Liver (tissue), 9 donors: ENCODE data around the gene ZC3H8. TPM values are rescaled to one million over a fixed set of nuclear protein-coding genes. Genes with fewer than 3 reads are reported as not detected.

Experiments used
- DNase-seq: peaks from one replicate; pipeline ENCODE4 v3.0.0-alpha.2; 2017; ENCODE audit warnings: low spot score
- H3K27ac ChIP-seq, 2 donors: one replicate each; pipeline ENCODE4 v1.7.0; 2013; ENCODE audit warnings: inconsistent platforms in 2 of 2, low read length in 2 of 2, control low read depth in 1 of 2, low read depth in 1 of 2, mild to moderate bottlenecking in 1 of 2
- H3K27me3 ChIP-seq, 4 donors: one replicate each; pipeline versions ENCODE4 v1.6.1 to v1.7.0; 2013; ENCODE audit warnings: low read length in 3 of 4, inconsistent platforms in 1 of 4, mild to moderate bottlenecking in 1 of 4, moderate library complexity in 1 of 4; ENCODE audit not compliant: control insufficient read depth in 4 of 4, insufficient read depth in 4 of 4
- H3K36me3 ChIP-seq, 4 donors: one replicate each; pipeline versions ENCODE4 v1.6.1 to v1.7.0; 2013; ENCODE audit warnings: low read length in 3 of 4, mild to moderate bottlenecking in 3 of 4, low read depth in 1 of 4, moderate library complexity in 1 of 4; ENCODE audit not compliant: control insufficient read depth in 4 of 4, insufficient read depth in 3 of 4
- H3K4me1 ChIP-seq, 4 donors: one replicate each; pipeline versions ENCODE4 v1.6.1 to v1.7.0; 2013; ENCODE audit warnings: low read length in 3 of 4, mild to moderate bottlenecking in 3 of 4, moderate library complexity in 1 of 4; ENCODE audit not compliant: control insufficient read depth in 4 of 4, insufficient read depth in 4 of 4
- H3K4me3 ChIP-seq, 3 donors: one replicate each; pipeline versions ENCODE4 v1.6.1 to v1.7.0; 2013; ENCODE audit warnings: low read length in 3 of 3, control low read depth in 1 of 3, low read depth in 1 of 3, mild to moderate bottlenecking in 1 of 3
- H3K9ac ChIP-seq, 2 donors: one replicate each; pipeline ENCODE4 v1.7.0; 2013; ENCODE audit warnings: low read length in 2 of 2, mild to moderate bottlenecking in 2 of 2, moderate library complexity in 2 of 2, control low read depth in 1 of 2, low read depth in 1 of 2
- H3K9me3 ChIP-seq, 4 donors: one replicate each; pipeline versions ENCODE4 v1.6.1 to v1.7.0; 2013; ENCODE audit warnings: low read length in 3 of 4; ENCODE audit not compliant: control insufficient read depth in 4 of 4
- EGR1 ChIP-seq, 2 donors: IDR thresholded peaks; 2 replicates each; pipeline ENCODE4 v1.6.1; 2016 to 2018; ENCODE audit warnings: antibody characterized with exemption in 2 of 2, low read depth in 2 of 2
- FOXA2 ChIP-seq: IDR thresholded peaks from 2 replicates; pipeline ENCODE4 v1.6.1; 2016; ENCODE audit warnings: antibody characterized with exemption
- GABPA ChIP-seq, 2 donors: IDR thresholded peaks in 1 of 2; conservative IDR thresholded peaks in 1 of 2; 2 replicates each; pipeline ENCODE4 v1.6.1; 2016; ENCODE audit warnings: antibody characterized with exemption in 2 of 2, mild to moderate bottlenecking in 1 of 2, moderate library complexity in 1 of 2
- HNF4A ChIP-seq, 2 donors: conservative IDR thresholded peaks; 2 replicates each; pipeline ENCODE4 v1.6.1; 2016; ENCODE audit warnings: antibody characterized with exemption in 2 of 2, mild to moderate bottlenecking in 2 of 2
- HNF4G ChIP-seq: IDR thresholded peaks from 2 replicates; pipeline ENCODE4 v1.6.1; 2016; ENCODE audit warnings: antibody characterized with exemption
- JUND ChIP-seq, 2 donors: IDR thresholded peaks; 2 replicates each; pipeline ENCODE4 v1.6.1; 2016; ENCODE audit warnings: antibody characterized with exemption in 2 of 2
- RAD21 ChIP-seq, 2 donors: IDR thresholded peaks; 2 replicates each; pipeline ENCODE4 v1.6.1; 2016; ENCODE audit warnings: antibody characterized with exemption in 2 of 2, mild to moderate bottlenecking in 2 of 2
- RXRA ChIP-seq, 2 donors: IDR thresholded peaks; 2 replicates each; pipeline ENCODE4 v1.6.1; 2017 to 2018; ENCODE audit warnings: antibody characterized with exemption in 2 of 2, mild to moderate bottlenecking in 1 of 2
- TAF1 ChIP-seq: conservative IDR thresholded peaks from 2 replicates; pipeline ENCODE4 v1.6.1; 2016; ENCODE audit warnings: antibody characterized with exemption, mild to moderate bottlenecking
- WGBS: extraction: QIAGEN DNeasy Blood & Tissue Kit; methylation state at CpG from one replicate; pipeline ENCODE4 v1.1.7; 2013; 5-methylcytosine and 5-hydroxymethylcytosine counted together
- polyA plus RNA-seq, 2 donors: library from polyadenylated mRNA; stranded (reverse) in 1 of 2; unstranded in 1 of 2; fragments of 200-250 nt in 1 of 2; fragments of >200 nt in 1 of 2; fragmentation: Nextera tagmentation in 1 of 2; extraction: Ambion mirVana in 1 of 2; gene quantifications; one replicate each; pipeline versions ENCODE4 v1.2.1 to v1.2.3, GENCODE V29; 2013 to 2015
- total RNA-seq, 2 donors: library from RNA; depleted of rRNA; stranded (reverse); fragments of >200 nt; gene quantifications; one replicate each; pipeline ENCODE4 v1.2.3, GENCODE V29; 2014
- TF ChIP-seq, protein P1 (sequence below): fragments of 150-350 bp; IDR thresholded peaks from 2 replicates; pipeline ENCODE4 v1.5.1; 2017; ENCODE audit warnings: improper control_type of control experiment, low read depth, low read length; ENCODE audit not compliant: missing input control
- TF ChIP-seq, protein P2 (sequence below): IDR thresholded peaks from 2 replicates; pipeline ENCODE4 v1.6.1; 2016; ENCODE audit warnings: antibody characterized with exemption
- TF ChIP-seq, protein P3 (sequence below): IDR thresholded peaks from 2 replicates; pipeline ENCODE4 v1.6.1; 2016; ENCODE audit warnings: antibody characterized with exemption
- TF ChIP-seq, protein P4 (sequence below): IDR thresholded peaks from 2 replicates; pipeline ENCODE4 v1.6.1; 2016; ENCODE audit warnings: antibody characterized with exemption
- donor health status: healthy.
- donor health status: healthy.
- donor health status: healthy.
- donor health status: healthy.
- donor health status: healthy.

ZC3H8 gene
- total and polyA plus RNA-seq, 4 donors: 2.4 to 8.9 (median 6.5) TPM

DNA sequence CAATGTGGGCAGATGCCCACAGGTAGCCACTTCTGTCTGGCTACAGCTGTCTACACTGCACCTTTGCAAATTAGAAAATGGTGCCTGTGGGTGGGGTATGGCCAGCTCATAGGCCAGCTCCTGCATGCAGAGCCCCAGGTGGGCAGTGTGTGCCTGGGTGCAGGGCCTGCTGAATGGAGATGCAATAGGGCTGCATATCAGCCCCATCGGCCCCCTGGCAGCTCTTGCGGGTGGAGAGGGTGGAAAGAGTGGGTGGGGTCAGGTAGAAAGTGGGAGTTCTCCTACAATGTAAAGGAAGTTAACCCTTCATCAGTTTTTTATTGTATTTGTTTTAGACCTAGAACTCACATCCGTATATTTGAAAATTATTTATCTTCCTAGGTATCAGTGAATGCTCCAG lies 79.5 kb downstream of the ZC3H8 start:
- Histone ChIP-seq H3K27me3 (peaks cover 0 to 2% (median 0%) of the 10 kb centered on the region in 4 donors), H3K4me1 (no peaks in the 10 kb centered on the region), H3K36me3 (no peaks in the 10 kb centered on the region), H3K9ac (no peak overlapping the region), H3K9me3 (no peaks in the 10 kb centered on the region), H3K27ac (no peak overlapping the region), H3K4me3 (no peak overlapping the region)
- no peak for DNase-seq
- 97% methylated on average over 3 of the region's 3 CpGs for WGBS
- TF ChIP-seq EGR1 (IDR thresholded peaks at IDR 0.05; ENCODE audit: low read depth in 2 of 2): no peak
- TF ChIP-seq, protein P1, sequence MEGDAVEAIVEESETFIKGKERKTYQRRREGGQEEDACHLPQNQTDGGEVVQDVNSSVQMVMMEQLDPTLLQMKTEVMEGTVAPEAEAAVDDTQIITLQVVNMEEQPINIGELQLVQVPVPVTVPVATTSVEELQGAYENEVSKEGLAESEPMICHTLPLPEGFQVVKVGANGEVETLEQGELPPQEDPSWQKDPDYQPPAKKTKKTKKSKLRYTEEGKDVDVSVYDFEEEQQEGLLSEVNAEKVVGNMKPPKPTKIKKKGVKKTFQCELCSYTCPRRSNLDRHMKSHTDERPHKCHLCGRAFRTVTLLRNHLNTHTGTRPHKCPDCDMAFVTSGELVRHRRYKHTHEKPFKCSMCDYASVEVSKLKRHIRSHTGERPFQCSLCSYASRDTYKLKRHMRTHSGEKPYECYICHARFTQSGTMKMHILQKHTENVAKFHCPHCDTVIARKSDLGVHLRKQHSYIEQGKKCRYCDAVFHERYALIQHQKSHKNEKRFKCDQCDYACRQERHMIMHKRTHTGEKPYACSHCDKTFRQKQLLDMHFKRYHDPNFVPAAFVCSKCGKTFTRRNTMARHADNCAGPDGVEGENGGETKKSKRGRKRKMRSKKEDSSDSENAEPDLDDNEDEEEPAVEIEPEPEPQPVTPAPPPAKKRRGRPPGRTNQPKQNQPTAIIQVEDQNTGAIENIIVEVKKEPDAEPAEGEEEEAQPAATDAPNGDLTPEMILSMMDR: no peak
- TF ChIP-seq FOXA2: no peak
- TF ChIP-seq, protein P2, sequence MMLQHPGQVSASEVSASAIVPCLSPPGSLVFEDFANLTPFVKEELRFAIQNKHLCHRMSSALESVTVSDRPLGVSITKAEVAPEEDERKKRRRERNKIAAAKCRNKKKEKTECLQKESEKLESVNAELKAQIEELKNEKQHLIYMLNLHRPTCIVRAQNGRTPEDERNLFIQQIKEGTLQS: no peak
- TF ChIP-seq, protein P3, sequence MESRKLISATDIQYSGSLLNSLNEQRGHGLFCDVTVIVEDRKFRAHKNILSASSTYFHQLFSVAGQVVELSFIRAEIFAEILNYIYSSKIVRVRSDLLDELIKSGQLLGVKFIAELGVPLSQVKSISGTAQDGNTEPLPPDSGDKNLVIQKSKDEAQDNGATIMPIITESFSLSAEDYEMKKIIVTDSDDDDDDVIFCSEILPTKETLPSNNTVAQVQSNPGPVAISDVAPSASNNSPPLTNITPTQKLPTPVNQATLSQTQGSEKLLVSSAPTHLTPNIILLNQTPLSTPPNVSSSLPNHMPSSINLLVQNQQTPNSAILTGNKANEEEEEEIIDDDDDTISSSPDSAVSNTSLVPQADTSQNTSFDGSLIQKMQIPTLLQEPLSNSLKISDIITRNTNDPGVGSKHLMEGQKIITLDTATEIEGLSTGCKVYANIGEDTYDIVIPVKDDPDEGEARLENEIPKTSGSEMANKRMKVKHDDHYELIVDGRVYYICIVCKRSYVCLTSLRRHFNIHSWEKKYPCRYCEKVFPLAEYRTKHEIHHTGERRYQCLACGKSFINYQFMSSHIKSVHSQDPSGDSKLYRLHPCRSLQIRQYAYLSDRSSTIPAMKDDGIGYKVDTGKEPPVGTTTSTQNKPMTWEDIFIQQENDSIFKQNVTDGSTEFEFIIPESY: no peak
- no peak for TF ChIP-seq TAF1
- no peak for TF ChIP-seq RXRA (IDR thresholded peaks at IDR 0.05)
- TF ChIP-seq JUND (IDR thresholded peaks at IDR 0.05): no peak
- no peak for TF ChIP-seq RAD21 (IDR thresholded peaks at IDR 0.05)
- TF ChIP-seq, protein P4, sequence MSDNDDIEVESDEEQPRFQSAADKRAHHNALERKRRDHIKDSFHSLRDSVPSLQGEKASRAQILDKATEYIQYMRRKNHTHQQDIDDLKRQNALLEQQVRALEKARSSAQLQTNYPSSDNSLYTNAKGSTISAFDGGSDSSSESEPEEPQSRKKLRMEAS: no peak
- TF ChIP-seq GABPA (IDR thresholded peaks at IDR 0.05 in 1 of 2, conservative IDR thresholded peaks at IDR 0.05 in 1 of 2): no peak

DNA sequence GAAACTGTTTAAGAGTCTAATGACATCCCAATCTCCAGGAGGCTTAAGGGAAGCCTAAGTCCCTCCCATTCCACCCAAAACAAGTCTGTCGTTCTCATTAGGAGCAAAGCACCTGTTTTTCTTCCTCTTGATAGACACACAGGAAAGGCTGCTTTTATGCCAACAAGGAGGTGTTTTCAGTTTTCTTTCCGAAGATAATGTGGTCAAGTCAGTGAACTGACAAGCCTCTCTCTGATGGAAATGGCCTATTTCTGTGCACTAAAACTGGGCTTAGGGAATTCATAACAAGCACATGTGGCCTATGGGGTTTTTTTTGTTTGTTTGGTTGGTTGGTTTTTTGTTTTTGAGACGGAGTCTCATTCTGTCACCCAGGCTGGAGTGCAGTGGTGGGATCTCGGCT lies 80.5 kb downstream of the ZC3H8 start:
- TF ChIP-seq JUND (IDR thresholded peaks at IDR 0.05) (no peak), FOXA2 (no peak), HNF4A (conservative IDR thresholded peaks at IDR 0.05) (no peak), EGR1 (IDR thresholded peaks at IDR 0.05; ENCODE audit: low read depth in 2 of 2) (no peak), RXRA (IDR thresholded peaks at IDR 0.05) (no peak), HNF4G (no peak)
- TF ChIP-seq, protein P2: no peak
- TF ChIP-seq, protein P4: no peak
- no peaks in the 10 kb centered on the region for H3K9me3 ChIP-seq

More for the DNA sequence above, 80.5 kb downstream of the ZC3H8 start:
- H3K27ac ChIP-seq: no peak overlapping the region
- H3K4me1 ChIP-seq: no peaks in the 10 kb centered on the region
- H3K9ac ChIP-seq: no peak overlapping the region
- H3K27me3 ChIP-seq: no peaks in the 10 kb centered on the region
- H3K36me3 ChIP-seq: no peaks in the 10 kb centered on the region
- no peak for DNase-seq
- no peak overlapping the region for H3K4me3 ChIP-seq
- 93% methylated on average over 4 of the region's 4 CpGs for WGBS
